ENCODE measurements around the gene SORCS2.

Gene SORCS2

GRCh38 chr4:7192252-7193029 is at the start of gene SORCS2:
SORCS2 (plus strand) TSS chr4:7192538.
- TF ChIP-seq RAD21 (IDR thresholded peaks at IDR 0.05; ENCODE audit: low read depth) (peak; percentile 62; the same call in 1 of the 2 replicates), EP300 (IDR thresholded peaks at IDR 0.05; ENCODE audit: borderline replicate concordance) (no peak)

- TF ChIP-seq REST (IDR thresholded peaks at IDR 0.05; ENCODE audit: low read depth) (no peak), TEAD4 (IDR thresholded peaks at IDR 0.05) (no peak), MAX (IDR thresholded peaks at IDR 0.05) (no peak), RAD21 (IDR thresholded peaks at IDR 0.05; ENCODE audit: low read depth) (no peak), TCF12 (IDR thresholded peaks at IDR 0.05; ENCODE audit: low read depth) (no peak), NFIC (IDR thresholded peaks at IDR 0.05) (no peak), EGR1 (IDR thresholded peaks at IDR 0.05) (no peak), USF1 (IDR thresholded peaks at IDR 0.05) (no peak), CEBPB (IDR thresholded peaks at IDR 0.05) (no peak), EP300 (IDR thresholded peaks at IDR 0.05; ENCODE audit: borderline replicate concordance) (no peak), TAF1 (IDR thresholded peaks at IDR 0.05; ENCODE audit: low read depth) (no peak), CREB1 (IDR thresholded peaks at IDR 0.05; ENCODE audit: low read depth) (no peak), ZBTB7A (IDR thresholded peaks at IDR 0.05; ENCODE audit: low read depth) (no peak), YY1 (IDR thresholded peaks at IDR 0.05; ENCODE audit: low read depth) (no peak), FOXM1 (IDR thresholded peaks at IDR 0.05; ENCODE audit: borderline replicate concordance, low read depth) (no peak)
Observed at GRCh38 chr4:7144374-7145290, 47.7 kb upstream of the SORCS2 start.

GRCh38 chr4:7145291-7145934 is 46.9 kb upstream of the SORCS2 start:
- TF ChIP-seq RAD21 (IDR thresholded peaks at IDR 0.05; ENCODE audit: low read depth) (no peak), ZBTB7A (IDR thresholded peaks at IDR 0.05; ENCODE audit: low read depth) (no peak), CEBPB (IDR thresholded peaks at IDR 0.05) (no peak), EP300 (IDR thresholded peaks at IDR 0.05; ENCODE audit: borderline replicate concordance) (no peak), TEAD4 (IDR thresholded peaks at IDR 0.05) (no peak), TAF1 (IDR thresholded peaks at IDR 0.05; ENCODE audit: low read depth) (no peak), REST (IDR thresholded peaks at IDR 0.05; ENCODE audit: low read depth) (no peak), MAX (IDR thresholded peaks at IDR 0.05) (no peak)

- TF ChIP-seq CREB1 (IDR thresholded peaks at IDR 0.05; ENCODE audit: low read depth) = no peak
- TF ChIP-seq YY1 (IDR thresholded peaks at IDR 0.05; ENCODE audit: low read depth) = no peak
- no peak for TF ChIP-seq TCF12 (IDR thresholded peaks at IDR 0.05; ENCODE audit: low read depth)
- TF ChIP-seq FOXM1 (IDR thresholded peaks at IDR 0.05; ENCODE audit: borderline replicate concordance, low read depth) = no peak
- no peak for TF ChIP-seq USF1 (IDR thresholded peaks at IDR 0.05)
- TF ChIP-seq MAX (IDR thresholded peaks at IDR 0.05) = no peak
Observed at GRCh38 chr4:7146059-7146785, 46.1 kb upstream of the SORCS2 start.

- no peak for TF ChIP-seq USF1 (IDR thresholded peaks at IDR 0.05)
- TF ChIP-seq MAX (IDR thresholded peaks at IDR 0.05) = no peak
Observed at GRCh38 chr4:7146786-7147115, 45.6 kb upstream of the SORCS2 start.

All from Ishikawa (cell line).